ENCODE results near the gene CPNE4.

CPNE4 gene

DNA sequence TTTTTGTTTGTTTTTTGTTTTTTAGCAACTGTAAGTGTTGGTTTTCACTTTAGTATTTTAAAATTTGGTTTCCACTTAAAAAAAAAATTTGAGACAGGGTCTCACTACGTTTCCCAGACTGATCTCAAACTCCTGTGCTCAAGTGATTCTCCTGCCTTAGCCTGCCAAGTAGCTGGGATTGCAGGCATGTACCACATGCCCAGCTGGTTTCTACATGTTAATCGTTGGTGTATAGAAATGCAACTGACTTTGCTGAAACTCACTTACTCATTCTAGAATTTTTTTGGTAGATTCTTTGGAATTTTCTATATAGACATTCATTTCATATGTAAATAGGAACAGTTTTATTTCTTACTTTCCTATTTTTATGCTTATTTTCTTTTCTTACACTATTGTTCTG, 287.3 kb downstream of the CPNE4 start:
- Mint-ChIP-seq H3K4me1 (ENCODE audit: low read depth) (no peaks in the 10 kb centered on the region), H3K9me3 (ENCODE audit: low read depth) (peaks cover 4% of the 10 kb centered on the region), H3K36me3 (no peaks in the 10 kb centered on the region), H3K27ac (no peak overlapping the region), H3K4me3 (no peak overlapping the region), H3K27me3 (peaks cover 12% of the 10 kb centered on the region)

DNA sequence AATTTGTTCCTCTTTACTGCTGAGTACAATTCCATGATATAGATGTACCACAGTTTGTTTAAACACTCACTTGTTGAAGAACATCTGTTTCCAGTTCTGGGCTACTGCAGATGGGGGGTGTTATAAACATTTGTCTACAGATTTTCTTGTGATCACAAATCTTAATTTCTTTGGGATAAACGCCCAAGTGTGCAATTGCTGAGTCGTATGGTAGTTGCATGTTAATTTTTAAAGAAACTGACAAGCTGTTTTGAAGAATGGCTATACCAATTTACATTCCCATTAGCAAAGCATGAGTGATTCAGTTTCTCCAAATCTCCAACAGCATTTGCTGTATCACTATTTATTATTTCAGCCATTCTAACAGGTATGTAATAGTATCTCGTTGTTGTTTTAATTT, 290.0 kb downstream of the CPNE4 start:
- Mint-ChIP-seq H3K36me3 (no peaks in the 10 kb centered on the region), H3K27me3 (peaks cover 10% of the 10 kb centered on the region), H3K9me3 (ENCODE audit: low read depth) (no peaks in the 10 kb centered on the region), H3K4me3 (no peak overlapping the region), H3K27ac (no peak overlapping the region), H3K4me1 (ENCODE audit: low read depth) (no peaks in the 10 kb centered on the region)

DNA sequence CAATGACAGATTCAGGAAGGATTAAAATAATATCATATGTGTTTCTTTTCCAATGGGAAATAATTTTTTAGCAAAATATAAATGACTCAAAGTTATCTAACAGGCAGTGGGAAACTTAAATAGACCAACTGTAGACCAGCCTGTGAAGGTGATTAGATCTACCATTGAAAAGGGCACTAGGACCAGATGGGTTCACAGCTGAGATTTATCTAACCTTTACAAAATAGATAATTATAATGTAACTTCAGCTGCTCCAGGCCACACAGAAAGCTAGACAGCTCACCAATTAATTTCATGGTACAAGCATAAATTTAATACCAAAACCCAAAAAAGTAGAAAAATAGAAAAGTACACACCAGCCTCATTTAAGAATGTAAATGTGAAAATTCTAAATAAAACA, 291.7 kb downstream of the CPNE4 start:
- H3K36me3 Mint-ChIP-seq = no peaks in the 10 kb centered on the region

DNA sequence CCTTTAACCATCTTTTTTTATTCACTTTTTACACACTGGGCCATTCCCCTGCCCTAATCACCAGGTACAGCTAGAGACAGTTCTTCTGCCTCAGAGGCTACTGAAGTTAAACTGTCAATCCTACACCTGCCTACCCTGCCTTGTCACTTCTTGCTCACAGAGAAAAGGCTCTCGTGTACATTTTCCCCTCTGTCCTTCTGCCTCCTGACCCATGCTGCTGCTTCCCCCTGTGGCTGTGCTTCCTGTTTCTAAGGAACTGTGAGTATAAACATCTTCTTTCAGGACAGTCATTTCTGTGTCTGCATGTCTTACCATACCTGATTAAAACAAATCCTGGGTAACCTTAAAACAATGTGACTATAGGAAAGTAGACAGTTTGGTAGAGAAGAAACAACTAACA, 295.6 kb downstream of the CPNE4 start:
- Mint-ChIP-seq H3K4me3 (no peak overlapping the region), H3K36me3 (no peaks in the 10 kb centered on the region), H3K9me3 (ENCODE audit: low read depth) (no peaks in the 10 kb centered on the region), H3K27me3 (peaks cover 9% of the 10 kb centered on the region), H3K27ac (no peak overlapping the region), H3K4me1 (ENCODE audit: low read depth) (no peaks in the 10 kb centered on the region)

More for the DNA sequence above, 291.7 kb downstream of the CPNE4 start:
- Mint-ChIP-seq H3K4me3 (no peak overlapping the region), H3K9me3 (ENCODE audit: low read depth) (no peaks in the 10 kb centered on the region), H3K27ac (no peak overlapping the region), H3K4me1 (ENCODE audit: low read depth) (no peaks in the 10 kb centered on the region), H3K27me3 (peaks cover 13% of the 10 kb centered on the region)

DNA sequence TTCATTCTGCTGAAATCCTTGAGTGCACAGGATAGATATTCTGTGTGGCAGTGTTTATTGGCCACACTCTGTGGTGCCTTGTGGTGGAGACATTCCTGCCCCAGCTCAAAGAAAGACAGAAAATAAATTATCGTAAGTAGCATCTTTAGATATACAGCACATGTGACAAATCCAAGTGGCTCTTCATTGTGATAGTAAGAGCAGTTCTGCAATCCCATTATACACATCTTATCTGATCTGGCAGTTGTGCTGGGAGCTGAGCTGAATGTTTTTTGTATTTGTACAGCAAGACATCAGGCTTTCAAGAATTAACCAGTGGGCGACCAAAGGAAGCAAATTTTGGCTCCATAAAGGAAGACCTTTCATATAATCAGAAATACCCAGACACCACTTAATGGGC, 296.7 kb downstream of the CPNE4 start:
- H3K4me3 Mint-ChIP-seq = no peak overlapping the region
- no peaks in the 10 kb centered on the region for H3K9me3 Mint-ChIP-seq (ENCODE audit: low read depth)
- H3K27ac Mint-ChIP-seq = no peak overlapping the region
- no peaks in the 10 kb centered on the region for H3K36me3 Mint-ChIP-seq
- peaks cover 9% of the 10 kb centered on the region for H3K27me3 Mint-ChIP-seq
- H3K4me1 Mint-ChIP-seq (ENCODE audit: low read depth) = no peaks in the 10 kb centered on the region

DNA sequence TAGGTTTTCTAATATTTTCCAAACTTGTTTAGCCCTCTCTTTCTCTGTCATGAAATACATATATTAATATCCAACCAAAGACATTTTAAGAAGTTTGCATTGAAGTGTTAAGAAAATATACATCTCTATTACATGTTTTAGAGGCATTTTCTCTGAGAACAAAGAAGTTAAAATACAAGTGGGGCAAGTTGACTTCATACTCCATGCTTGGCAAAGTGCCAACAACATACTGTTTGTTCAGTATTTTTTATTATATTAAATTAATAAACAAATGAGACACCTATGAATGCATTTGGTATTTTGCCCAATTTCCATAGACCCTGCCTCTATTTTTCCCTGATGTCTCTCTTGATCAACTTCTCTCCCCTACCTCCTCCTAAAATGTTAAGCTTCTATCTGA, 299.3 kb downstream of the CPNE4 start:
- Mint-ChIP-seq H3K4me3 (no peak overlapping the region), H3K36me3 (no peaks in the 10 kb centered on the region), H3K27ac (no peak overlapping the region), H3K27me3 (peaks cover 6% of the 10 kb centered on the region), H3K4me1 (ENCODE audit: low read depth) (no peaks in the 10 kb centered on the region), H3K9me3 (ENCODE audit: low read depth) (no peaks in the 10 kb centered on the region)

DNA sequence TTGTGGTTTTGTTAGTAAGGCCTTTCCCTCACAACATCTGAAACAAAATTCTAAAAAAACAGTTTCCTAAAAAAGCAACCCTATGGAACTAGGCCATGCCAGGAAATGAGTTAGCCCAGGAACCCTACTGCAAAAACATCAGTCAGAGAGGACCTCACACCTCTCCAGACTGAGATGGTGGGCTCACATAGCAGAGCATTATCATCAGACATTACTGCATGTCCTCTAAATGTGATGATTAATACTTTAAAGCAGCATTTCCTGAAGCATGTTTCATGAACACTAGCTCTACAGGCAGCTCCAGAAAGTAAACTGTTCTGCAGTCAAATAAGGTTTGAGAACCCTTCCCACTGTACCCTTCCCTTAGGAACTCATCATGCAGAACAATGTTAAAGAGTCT, 299.7 kb downstream of the CPNE4 start:
- Mint-ChIP-seq H3K36me3 (no peaks in the 10 kb centered on the region), H3K9me3 (ENCODE audit: low read depth) (no peaks in the 10 kb centered on the region), H3K27me3 (peaks cover 6% of the 10 kb centered on the region), H3K27ac (no peak overlapping the region), H3K4me1 (ENCODE audit: low read depth) (no peaks in the 10 kb centered on the region), H3K4me3 (no peak overlapping the region)

DNA sequence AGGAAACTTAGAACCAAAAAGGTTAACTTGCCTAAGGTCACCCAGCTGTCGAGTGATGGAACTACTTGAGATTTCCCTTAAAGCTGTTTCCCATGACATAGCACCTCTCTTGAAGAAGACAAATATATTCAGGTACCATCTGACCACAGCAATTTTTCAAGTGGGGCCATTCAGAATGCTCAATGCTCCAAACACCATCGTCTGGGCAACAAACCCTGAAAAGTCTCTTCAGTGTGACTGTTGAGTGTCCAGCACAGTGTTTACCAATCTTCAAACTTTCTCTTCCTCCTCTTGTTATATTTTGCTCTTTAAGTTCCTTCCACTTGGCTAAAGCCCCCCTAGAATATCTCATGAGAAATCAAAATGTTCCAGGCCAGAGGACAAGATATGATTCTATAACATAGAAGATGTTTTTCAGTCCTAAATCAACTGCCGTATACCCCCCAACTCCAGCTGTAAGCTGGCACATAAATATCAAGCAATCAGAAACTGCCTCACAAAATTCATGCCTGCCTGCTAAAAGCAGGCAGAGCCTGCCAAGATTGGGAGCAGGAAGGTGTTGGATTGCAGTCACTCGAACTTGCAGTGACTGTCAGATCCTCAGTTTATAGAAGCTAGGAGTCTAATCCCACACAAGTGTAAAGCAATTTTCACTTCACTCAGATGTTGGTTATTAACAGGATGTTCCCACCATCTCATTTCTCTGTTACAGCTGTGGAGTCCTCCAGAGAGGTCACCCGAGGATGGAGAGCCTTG, 301.6 kb downstream of the CPNE4 start:
- H3K27ac Mint-ChIP-seq = no peak overlapping the region
- H3K4me1 Mint-ChIP-seq (ENCODE audit: low read depth) = no peaks in the 10 kb centered on the region
- H3K4me3 Mint-ChIP-seq = no peak overlapping the region
- peaks cover 1% of the 10 kb centered on the region for H3K27me3 Mint-ChIP-seq
- no peaks in the 10 kb centered on the region for H3K36me3 Mint-ChIP-seq
- no peaks in the 10 kb centered on the region for H3K9me3 Mint-ChIP-seq (ENCODE audit: low read depth)

DNA sequence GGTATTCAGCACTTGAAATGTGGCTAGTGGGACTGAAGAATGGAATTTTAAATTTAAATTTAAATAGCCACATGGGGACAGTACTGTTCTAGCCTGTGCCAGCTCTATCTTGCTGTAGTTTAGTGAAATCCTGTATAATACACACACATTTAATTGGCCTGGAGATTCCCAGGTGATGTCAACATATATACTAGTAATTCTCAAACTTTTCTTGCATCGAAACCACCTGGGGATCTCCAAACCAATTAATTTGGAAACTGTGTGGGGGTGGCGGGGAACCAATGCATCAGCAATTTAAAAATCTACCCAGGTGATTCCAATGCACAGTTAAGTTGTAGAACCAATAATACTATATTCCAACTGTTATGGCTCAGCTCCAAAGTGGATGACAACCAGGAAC, 303.1 kb downstream of the CPNE4 start:
- no peak overlapping the region for H3K27ac Mint-ChIP-seq
- no peaks in the 10 kb centered on the region for H3K4me1 Mint-ChIP-seq (ENCODE audit: low read depth)
- no peaks in the 10 kb centered on the region for H3K9me3 Mint-ChIP-seq (ENCODE audit: low read depth)
- no peak overlapping the region for H3K4me3 Mint-ChIP-seq
- H3K27me3 Mint-ChIP-seq = no peaks in the 10 kb centered on the region
- H3K36me3 Mint-ChIP-seq = no peaks in the 10 kb centered on the region

DNA sequence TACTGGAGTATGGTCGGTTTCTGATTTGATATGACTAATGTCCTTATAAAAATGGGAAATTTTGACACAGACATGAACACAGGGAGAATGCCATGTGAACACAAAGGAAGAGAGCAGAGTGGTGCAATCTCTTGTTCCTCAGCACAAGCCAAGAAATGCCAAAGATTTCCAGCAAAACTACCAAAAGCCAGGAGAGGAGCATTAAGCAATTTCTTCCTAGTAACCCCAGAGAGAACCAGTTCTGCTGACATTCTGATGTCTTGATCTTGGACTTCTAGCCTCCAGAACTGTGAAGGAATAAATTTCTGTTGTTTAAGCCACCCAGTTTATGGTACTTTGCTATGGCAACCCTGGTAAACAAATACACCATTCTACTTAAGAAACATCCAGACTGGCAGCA, 304.2 kb downstream of the CPNE4 start:
- no peaks in the 10 kb centered on the region for H3K27me3 Mint-ChIP-seq
- no peak overlapping the region for H3K27ac Mint-ChIP-seq
- H3K4me1 Mint-ChIP-seq (ENCODE audit: low read depth) = no peaks in the 10 kb centered on the region
- H3K36me3 Mint-ChIP-seq = no peaks in the 10 kb centered on the region
- no peak overlapping the region for H3K4me3 Mint-ChIP-seq
- H3K9me3 Mint-ChIP-seq (ENCODE audit: low read depth) = no peaks in the 10 kb centered on the region

DNA sequence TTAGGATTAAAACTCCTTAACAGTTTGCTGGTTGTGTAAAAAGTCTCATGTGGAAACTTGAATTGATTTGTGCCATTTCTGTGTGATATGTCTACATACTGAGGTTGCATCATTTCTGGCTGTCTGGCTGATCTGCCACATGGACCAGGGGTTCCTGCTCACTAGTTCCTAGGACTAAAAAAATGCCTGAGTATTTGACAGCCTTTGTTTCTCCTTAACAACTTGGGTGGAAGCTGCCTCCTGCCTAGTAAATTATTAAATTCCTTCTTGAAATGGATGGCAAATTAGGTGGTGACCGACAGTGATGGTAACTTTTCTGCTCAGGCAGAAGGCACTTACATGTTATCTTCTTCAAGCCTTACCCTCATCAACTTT, 305.2 kb downstream of the CPNE4 start:
- Mint-ChIP-seq H3K36me3 (no peaks in the 10 kb centered on the region), H3K27me3 (no peaks in the 10 kb centered on the region)

GRCh38 chr3:131728898-131729642, 305.7 kb downstream of the CPNE4 start:
- Mint-ChIP-seq H3K4me1 (ENCODE audit: low read depth) (no peaks in the 10 kb centered on the region), H3K9me3 (ENCODE audit: low read depth) (no peaks in the 10 kb centered on the region), H3K4me3 (no peak overlapping the region), H3K27me3 (no peaks in the 10 kb centered on the region), H3K27ac (no peak overlapping the region), H3K36me3 (no peaks in the 10 kb centered on the region)

More for the DNA sequence above, 305.2 kb downstream of the CPNE4 start:
- no peaks in the 10 kb centered on the region for H3K4me1 Mint-ChIP-seq (ENCODE audit: low read depth)
- no peak overlapping the region for H3K27ac Mint-ChIP-seq
- no peak overlapping the region for H3K4me3 Mint-ChIP-seq
- H3K9me3 Mint-ChIP-seq (ENCODE audit: low read depth) = no peaks in the 10 kb centered on the region

DNA sequence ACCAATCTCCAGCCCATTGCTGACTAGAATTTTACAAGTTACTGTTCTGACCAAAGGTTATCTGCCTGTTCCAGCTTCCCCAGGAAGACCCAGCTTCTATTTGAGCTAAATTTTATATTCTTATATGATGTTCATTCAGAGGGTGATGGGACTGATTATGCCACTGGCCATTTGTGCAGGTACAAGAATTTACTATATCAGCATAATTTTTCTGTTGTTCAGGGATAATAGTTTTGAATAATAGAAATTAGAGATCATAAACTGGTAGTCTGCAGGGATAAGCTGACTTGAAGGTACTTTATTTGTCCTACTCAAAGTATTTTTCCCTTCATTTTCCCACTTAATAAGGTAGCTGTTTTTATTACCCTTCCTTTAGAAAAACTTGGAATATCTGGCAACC, 309.4 kb downstream of the CPNE4 start:
- Mint-ChIP-seq H3K9me3 (ENCODE audit: low read depth) (no peaks in the 10 kb centered on the region), H3K27ac (no peak overlapping the region), H3K27me3 (peaks cover 1% of the 10 kb centered on the region), H3K36me3 (no peaks in the 10 kb centered on the region), H3K4me1 (ENCODE audit: low read depth) (no peaks in the 10 kb centered on the region), H3K4me3 (no peak overlapping the region)

GRCh38 chr3:131723343-131723742, 311.5 kb downstream of the CPNE4 start:
- Mint-ChIP-seq H3K27ac (no peak overlapping the region), H3K9me3 (ENCODE audit: low read depth) (no peaks in the 10 kb centered on the region), H3K27me3 (peaks cover 1% of the 10 kb centered on the region), H3K36me3 (no peaks in the 10 kb centered on the region), H3K4me1 (ENCODE audit: low read depth) (no peaks in the 10 kb centered on the region), H3K4me3 (no peak overlapping the region)

- H3K27me3 Mint-ChIP-seq = no peaks in the 10 kb centered on the region
- H3K4me1 Mint-ChIP-seq (ENCODE audit: low read depth) = no peaks in the 10 kb centered on the region
- H3K27ac Mint-ChIP-seq = no peak overlapping the region
- H3K9me3 Mint-ChIP-seq (ENCODE audit: low read depth) = no peaks in the 10 kb centered on the region
- H3K4me3 Mint-ChIP-seq = no peak overlapping the region
- H3K36me3 Mint-ChIP-seq = no peaks in the 10 kb centered on the region
Observed at GRCh38 chr3:131717493-131717892, 317.3 kb downstream of the CPNE4 start.

DNA sequence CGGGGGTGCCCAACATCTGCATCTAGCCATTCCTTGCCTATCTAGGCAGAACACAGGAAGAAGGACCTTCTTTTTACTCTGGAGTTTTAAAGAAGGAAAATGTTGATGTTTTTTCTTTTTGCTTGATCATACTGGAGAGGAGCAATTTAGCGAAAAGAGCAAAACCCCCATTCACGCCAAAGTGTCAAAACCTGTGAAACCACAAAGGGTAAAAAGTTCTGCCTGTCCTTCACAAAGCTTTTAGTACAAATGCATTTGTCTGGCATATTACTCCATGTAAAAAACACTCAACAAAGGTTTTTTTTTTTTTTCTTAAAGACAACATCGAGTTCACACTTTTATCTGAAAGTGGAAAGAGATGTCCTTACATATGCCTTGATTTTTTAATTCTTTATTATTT, 317.9 kb downstream of the CPNE4 start:
- Mint-ChIP-seq H3K4me1 (ENCODE audit: low read depth) (no peaks in the 10 kb centered on the region), H3K9me3 (ENCODE audit: low read depth) (no peaks in the 10 kb centered on the region), H3K27ac (no peak overlapping the region), H3K27me3 (no peaks in the 10 kb centered on the region), H3K4me3 (no peak overlapping the region), H3K36me3 (no peaks in the 10 kb centered on the region)

Data from activated naive CD8-positive, alpha-beta T cell (primary cell).